Activated T-helper 1 cell treated with anti-CD3 and anti-CD28 coated beads, Interleukin-12 subunit alpha, Interleukin-12 subunit beta, Interleukin-2, Interleukin-4 antibody, amounts not matched to agents 30 ng/mL and 10 ng/mL and 1 ng/mL, durations not matched to agents 14 hours and 24 hours and 36 hours (primary cell): Measurements from ENCODE around the gene KDM1B. TPM values are rescaled to one million over a fixed set of nuclear protein-coding genes. Genes with fewer than 3 reads are reported as not detected.
"Not testable (repeated sequence)": the region's sequence is repeated elsewhere in the genome, so short reads cannot be mapped to it uniquely, and the experiment has no call there.

Experiments
- DNase-seq: peaks from one replicate; pipeline ENCODE4 v3.0.0; 2021; ENCODE audit warnings: low spot score
- H3K27ac Mint-ChIP-seq: one replicate; pipeline ENCODE4 v1.8.0; 2021; ENCODE audit warnings: mild to moderate bottlenecking, mixed read lengths
- H3K27me3 Mint-ChIP-seq: one replicate; pipeline ENCODE4 v1.8.0; 2022; ENCODE audit warnings: mild to moderate bottlenecking, moderate library complexity, mixed read lengths; ENCODE audit not compliant: insufficient read depth
- H3K36me3 Mint-ChIP-seq: one replicate; pipeline ENCODE4 v1.8.0; 2021; ENCODE audit warnings: low read depth, mixed read lengths
- H3K4me1 Mint-ChIP-seq: one replicate; pipeline ENCODE4 v1.8.0; 2021; ENCODE audit warnings: low read depth, mixed read lengths
- H3K4me3 Mint-ChIP-seq: one replicate; pipeline ENCODE4 v1.8.0; 2021; ENCODE audit warnings: mild to moderate bottlenecking, moderate library complexity, mixed read lengths
- H3K9me3 Mint-ChIP-seq: one replicate; pipeline ENCODE4 v1.8.0; 2021; ENCODE audit warnings: mixed read lengths
- intact Hi-C: fragments of 100-400 bp; cut with micrococcal nuclease; formaldehyde crosslinking; loops from one replicate; pipeline ENCODE4 v1.15.1; 2024
- total RNA-seq: library from RNA; stranded (reverse); gene quantifications from 2 replicates; pipeline ENCODE4 v1.2.3, GENCODE V29; 2022

The KDM1B gene
- total RNA-seq, 1 donor from 2014 or later = 7.1 TPM

DNA sequence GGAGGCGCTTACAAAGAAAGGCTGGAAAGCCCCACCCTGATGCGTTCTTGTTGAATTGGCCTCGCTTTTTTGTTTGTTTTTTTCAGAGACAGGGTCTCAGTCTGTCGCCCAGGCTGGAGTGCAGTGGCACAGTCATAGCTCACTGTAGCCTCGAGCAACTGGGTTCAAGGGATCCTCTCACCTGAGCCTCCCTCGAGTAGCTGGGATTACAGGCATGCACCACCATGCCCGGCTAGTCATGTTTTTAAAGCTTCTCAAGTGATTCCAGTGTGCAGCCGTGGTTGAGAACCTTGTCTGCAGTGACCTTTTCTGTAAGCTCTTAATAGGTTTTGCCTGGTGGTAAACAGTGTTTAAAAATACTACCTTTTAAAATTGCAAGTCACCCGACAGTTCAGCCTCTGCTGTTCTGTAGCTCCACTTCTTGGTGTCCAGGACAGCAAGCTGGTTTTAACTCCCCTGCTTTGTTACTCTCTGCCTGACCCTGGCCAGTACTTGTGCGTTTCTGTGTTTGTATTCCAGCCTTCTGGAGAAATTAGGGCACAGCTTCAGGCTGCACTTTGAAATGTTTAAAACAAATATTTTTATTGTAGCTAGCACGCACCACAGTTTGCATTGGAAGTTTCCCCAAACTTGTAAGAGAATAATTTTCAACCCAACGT is 54.4 kb downstream of the KDM1B start:
- H3K27ac Mint-ChIP-seq = no peak overlapping the region
- peaks cover 14% of the 10 kb centered on the region for H3K4me1 Mint-ChIP-seq
- no peaks in the 10 kb centered on the region for H3K9me3 Mint-ChIP-seq
- DNase-seq = no peak
- no peaks in the 10 kb centered on the region for H3K27me3 Mint-ChIP-seq
- H3K4me3 Mint-ChIP-seq = no peak overlapping the region
- H3K36me3 Mint-ChIP-seq = peaks cover 2% of the 10 kb centered on the region
- intact Hi-C loops = loop anchor here (5.0 kb wide), 1 partner anchor 53 kb away; the partner anchor contains the start of gene DEK

DNA sequence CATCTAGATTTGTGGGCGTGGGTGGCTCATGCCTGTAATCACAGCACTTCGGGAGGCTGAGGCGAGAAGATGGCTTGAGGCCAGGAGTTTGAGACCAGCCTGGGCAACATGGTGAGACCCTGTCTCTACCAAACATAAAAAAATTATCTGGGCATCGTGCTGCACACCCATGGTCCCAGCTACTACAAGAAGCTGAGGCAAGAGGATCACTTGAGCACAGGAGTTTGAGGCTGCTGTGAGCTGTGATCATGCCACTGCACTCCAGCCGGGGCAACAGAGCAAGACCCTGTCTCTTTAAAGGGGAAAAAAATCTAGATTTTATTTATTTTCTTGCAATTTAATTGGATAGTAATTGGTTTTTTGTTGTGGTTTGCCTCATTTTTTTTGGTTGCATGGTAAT is 55.5 kb downstream of the KDM1B start:
- Mint-ChIP-seq H3K4me3 (no peak overlapping the region), H3K27ac (no peak overlapping the region), H3K27me3 (no peaks in the 10 kb centered on the region), H3K9me3 (no peaks in the 10 kb centered on the region), H3K4me1 (peaks cover 14% of the 10 kb centered on the region), H3K36me3 (peaks cover 3% of the 10 kb centered on the region)
- no peak for DNase-seq
- intact Hi-C loops = loop anchor here (5.0 kb wide), 1 partner anchor 52 kb away; the partner anchor contains the start of gene DEK

DNA sequence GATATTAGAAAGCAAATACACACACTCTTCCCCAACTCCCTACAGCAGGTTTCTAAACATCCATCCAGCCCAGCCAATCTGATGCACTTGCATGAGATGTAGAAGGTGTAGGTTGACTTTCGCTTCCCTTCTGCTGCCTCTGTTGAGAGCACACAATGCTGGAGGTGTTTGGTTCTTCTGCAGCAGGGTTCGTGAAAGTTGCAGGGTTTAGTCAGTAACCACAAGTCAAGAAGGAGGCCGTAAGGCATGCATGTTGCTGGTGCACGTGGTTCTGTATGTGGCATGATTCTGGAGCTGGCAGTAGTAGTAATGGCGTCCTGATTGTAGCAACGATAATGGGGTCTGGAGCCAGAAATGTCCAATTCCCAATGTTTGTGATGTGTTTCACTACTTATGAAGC is 56.1 kb downstream of the KDM1B start:
- Mint-ChIP-seq H3K36me3 (peaks cover 3% of the 10 kb centered on the region), H3K4me3 (no peak overlapping the region), H3K27ac (no peak overlapping the region), H3K9me3 (no peaks in the 10 kb centered on the region), H3K4me1 (peaks cover 14% of the 10 kb centered on the region), H3K27me3 (no peaks in the 10 kb centered on the region)
- DNase-seq = peak; percentile 7
- intact Hi-C loops = loop anchor here (5.0 kb wide), 1 partner anchor 51 kb away; the partner anchor contains the start of gene DEK

DNA sequence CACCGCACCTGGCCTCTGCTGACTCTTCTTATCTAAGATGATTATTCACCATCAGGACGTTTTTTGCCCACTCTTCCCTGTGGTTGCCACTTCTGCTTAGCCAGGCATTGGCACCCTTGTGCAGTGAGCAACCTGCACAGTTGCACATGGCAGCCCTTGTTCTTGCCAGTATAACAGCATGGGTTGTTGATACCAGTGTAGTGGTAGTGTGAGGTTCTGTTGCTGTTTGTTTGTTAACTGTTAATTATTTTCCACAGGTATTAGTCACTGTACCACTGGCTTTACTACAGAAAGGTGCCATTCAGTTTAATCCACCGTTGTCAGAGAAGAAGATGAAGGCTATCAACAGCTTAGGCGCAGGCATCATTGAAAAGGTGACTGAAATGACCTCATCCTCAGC is 57.0 kb downstream of the KDM1B start:
- peaks cover 3% of the 10 kb centered on the region for H3K36me3 Mint-ChIP-seq
- intact Hi-C loops = loop anchor here (5.0 kb wide), 1 partner anchor 50 kb away; the partner anchor contains the start of gene DEK
- H3K4me1 Mint-ChIP-seq = peaks cover 14% of the 10 kb centered on the region
- DNase-seq = no peak
- no peaks in the 10 kb centered on the region for H3K9me3 Mint-ChIP-seq
- H3K4me3 Mint-ChIP-seq = no peak overlapping the region
- no peaks in the 10 kb centered on the region for H3K27me3 Mint-ChIP-seq
- H3K27ac Mint-ChIP-seq = no peak overlapping the region

DNA sequence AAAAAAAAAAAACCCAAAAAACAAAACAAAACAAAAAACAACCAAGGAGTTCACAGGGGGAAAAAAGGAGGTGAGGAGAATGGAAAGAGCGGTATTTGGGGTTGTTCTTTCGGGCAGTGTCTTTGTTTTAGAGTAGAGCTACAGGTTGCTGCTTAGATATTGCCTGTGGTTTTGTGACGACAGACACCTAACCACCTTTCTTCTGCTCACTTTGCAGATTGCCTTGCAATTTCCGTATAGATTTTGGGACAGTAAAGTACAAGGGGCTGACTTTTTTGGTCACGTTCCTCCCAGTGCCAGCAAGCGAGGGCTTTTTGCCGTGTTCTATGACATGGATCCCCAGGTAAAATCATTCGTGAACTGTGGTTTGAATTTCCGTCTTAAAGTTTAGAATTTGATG is 58.2 kb downstream of the KDM1B start:
- Mint-ChIP-seq H3K27ac (no peak overlapping the region), H3K9me3 (no peaks in the 10 kb centered on the region), H3K4me3 (no peak overlapping the region), H3K4me1 (peaks cover 14% of the 10 kb centered on the region), H3K27me3 (no peaks in the 10 kb centered on the region), H3K36me3 (peaks cover 3% of the 10 kb centered on the region)
- no peak for DNase-seq
- intact Hi-C loops = loop anchor here (5.0 kb wide), 1 partner anchor 49 kb away; the partner anchor contains the start of gene DEK

DNA sequence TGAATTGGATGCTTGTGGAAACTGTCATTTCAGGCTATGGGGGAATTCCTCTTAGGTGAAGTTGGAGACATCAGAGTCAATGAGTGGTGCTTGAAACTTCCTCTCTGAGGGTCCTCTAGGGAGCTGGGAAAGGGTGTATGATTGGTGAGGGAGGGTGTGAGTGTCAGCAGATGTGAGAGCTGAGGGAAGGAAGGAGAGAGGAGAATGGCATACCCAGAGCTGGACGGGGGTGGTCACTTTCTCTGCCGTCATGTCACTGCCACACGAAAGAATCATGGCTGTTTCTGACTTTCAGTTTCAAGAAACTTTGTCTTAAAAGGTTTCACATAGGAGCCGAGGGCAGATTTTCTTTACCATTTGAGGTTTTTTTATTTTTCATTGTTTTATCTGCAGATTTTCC is 58.8 kb downstream of the KDM1B start:
- DNase-seq = no peak
- no peak overlapping the region for H3K27ac Mint-ChIP-seq
- intact Hi-C loops = loop anchor here (5.0 kb wide), 1 partner anchor 48 kb away; the partner anchor contains the start of gene DEK
- H3K27me3 Mint-ChIP-seq = no peaks in the 10 kb centered on the region
- peak overlapping the region; percentile 32 for H3K4me3 Mint-ChIP-seq
- H3K9me3 Mint-ChIP-seq = no peaks in the 10 kb centered on the region
- peaks cover 3% of the 10 kb centered on the region for H3K36me3 Mint-ChIP-seq
- peaks cover 14% of the 10 kb centered on the region for H3K4me1 Mint-ChIP-seq

DNA sequence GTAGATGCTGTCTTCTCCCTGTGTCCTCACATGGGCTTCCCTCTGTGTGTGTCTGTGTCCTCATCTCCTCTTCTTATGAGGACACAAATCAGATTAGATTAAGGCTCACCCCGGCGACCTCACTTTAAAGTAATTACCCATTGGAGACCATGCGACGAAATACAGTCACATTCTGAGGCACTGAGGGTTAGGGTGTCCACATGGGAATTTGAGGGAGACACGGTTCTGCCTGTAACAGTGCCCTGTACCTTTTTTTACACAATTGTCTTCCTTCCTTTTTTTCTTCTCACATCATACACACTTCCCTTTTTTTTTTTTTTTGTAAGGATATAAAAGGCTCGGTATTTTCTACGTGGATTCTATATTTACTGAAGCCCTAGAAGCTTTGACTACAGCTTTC is 60.2 kb downstream of the KDM1B start:
- H3K9me3 Mint-ChIP-seq = no peaks in the 10 kb centered on the region
- no peak overlapping the region for H3K4me3 Mint-ChIP-seq
- no peak for DNase-seq
- H3K27ac Mint-ChIP-seq = no peak overlapping the region
- intact Hi-C loops = no loop called here
- peaks cover 6% of the 10 kb centered on the region for H3K36me3 Mint-ChIP-seq
- H3K4me1 Mint-ChIP-seq = peaks cover 14% of the 10 kb centered on the region
- no peaks in the 10 kb centered on the region for H3K27me3 Mint-ChIP-seq

DNA sequence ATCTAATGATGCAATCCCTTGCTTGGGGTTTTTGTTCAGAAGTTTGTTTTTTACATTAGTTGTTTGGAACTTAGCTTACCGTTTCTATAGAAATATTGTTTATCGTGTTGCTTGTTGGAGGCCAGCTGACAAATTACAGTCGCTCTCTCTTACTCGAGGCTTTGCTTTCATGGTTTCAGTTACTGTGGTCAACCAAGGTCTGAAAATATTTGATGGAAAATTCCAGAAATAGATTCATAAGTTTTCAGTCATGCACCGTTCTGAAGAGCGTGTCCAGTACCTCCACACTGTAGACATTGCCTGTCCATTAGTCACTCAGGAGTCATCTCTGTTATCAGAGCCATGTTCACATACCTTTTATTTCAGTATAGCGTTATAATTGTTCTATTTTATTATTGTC is 61.2 kb downstream of the KDM1B start:
- no peak overlapping the region for H3K4me3 Mint-ChIP-seq
- H3K4me1 Mint-ChIP-seq = peaks cover 9% of the 10 kb centered on the region
- intact Hi-C loops = no loop called here
- no peaks in the 10 kb centered on the region for H3K9me3 Mint-ChIP-seq
- no peak for DNase-seq
- H3K27ac Mint-ChIP-seq = no peak overlapping the region
- H3K27me3 Mint-ChIP-seq = no peaks in the 10 kb centered on the region
- peaks cover 11% of the 10 kb centered on the region for H3K36me3 Mint-ChIP-seq

DNA sequence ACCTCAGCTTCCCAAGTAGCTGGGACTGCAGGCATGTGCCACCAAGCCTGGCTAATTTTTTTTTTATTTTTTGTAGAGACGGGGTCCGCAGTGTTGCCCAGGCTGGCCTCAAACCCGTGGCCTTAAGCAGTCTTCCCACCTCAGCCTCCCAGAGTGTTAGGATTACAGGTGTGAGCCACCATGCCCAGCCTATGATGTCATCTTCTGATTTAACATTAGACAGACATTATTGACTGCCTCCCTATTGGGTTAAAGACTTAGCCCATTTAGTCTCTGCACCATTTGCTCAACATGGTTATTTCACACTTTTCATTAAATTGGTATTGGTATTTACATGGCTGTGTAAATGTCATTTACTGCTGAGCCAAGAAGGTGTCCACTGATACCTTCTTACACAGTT is 63.0 kb downstream of the KDM1B start:
- no peak overlapping the region for H3K4me3 Mint-ChIP-seq
- H3K36me3 Mint-ChIP-seq = peaks cover 17% of the 10 kb centered on the region

DNA sequence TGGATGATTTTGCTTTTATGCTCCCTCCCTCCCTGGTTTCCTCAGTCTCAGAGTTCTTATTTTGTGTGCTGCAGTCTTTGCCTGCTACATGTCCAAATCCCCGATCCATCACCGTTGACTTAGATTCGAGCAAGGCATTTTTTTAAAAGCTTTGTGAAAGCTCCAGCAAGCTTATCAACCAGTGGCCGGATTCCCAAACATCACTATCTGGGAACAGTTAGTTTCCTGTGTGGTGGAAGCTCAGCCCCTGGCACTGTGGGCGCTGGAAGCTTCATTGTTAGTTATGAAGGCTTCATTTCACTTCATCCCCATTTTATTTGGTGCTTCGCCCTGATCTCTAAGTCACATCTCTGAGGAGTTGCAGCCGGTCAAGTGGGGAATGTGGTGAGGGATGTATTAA is 64.4 kb downstream of the KDM1B start:
- Mint-ChIP-seq H3K36me3 (peaks cover 15% of the 10 kb centered on the region), H3K27ac (no peak overlapping the region), H3K4me3 (no peak overlapping the region), H3K27me3 (no peaks in the 10 kb centered on the region), H3K9me3 (no peaks in the 10 kb centered on the region), H3K4me1 (no peaks in the 10 kb centered on the region)
- intact Hi-C loops = no loop called here
- DNase-seq = no peak

More for the DNA sequence above, 63.0 kb downstream of the KDM1B start:
- intact Hi-C loops = no loop called here
- Mint-ChIP-seq H3K4me1 (peaks cover 6% of the 10 kb centered on the region), H3K27ac (no peak overlapping the region), H3K27me3 (no peaks in the 10 kb centered on the region), H3K9me3 (no peaks in the 10 kb centered on the region)
- no peak for DNase-seq

DNA sequence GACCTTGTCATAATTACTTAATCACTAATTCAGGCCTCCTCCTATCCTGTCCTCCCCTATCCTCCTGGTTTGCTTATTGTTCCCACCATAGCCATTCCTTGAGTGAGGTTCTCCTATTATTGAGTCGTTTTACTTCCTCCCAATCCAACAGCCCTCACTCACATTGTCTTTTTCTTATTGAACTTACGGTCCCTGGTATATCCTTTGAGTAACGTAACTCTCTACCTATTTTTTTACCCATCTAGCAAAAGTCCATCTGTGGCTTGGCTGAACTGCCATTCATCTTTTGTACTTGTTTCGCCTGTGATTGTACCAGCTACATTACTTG is 66.0 kb downstream of the KDM1B start:
- intact Hi-C loops = no loop called here
- H3K27me3 Mint-ChIP-seq = no peaks in the 10 kb centered on the region
- H3K4me1 Mint-ChIP-seq = peaks cover 7% of the 10 kb centered on the region
- no peak overlapping the region for H3K4me3 Mint-ChIP-seq
- DNase-seq = no peak
- H3K9me3 Mint-ChIP-seq = no peaks in the 10 kb centered on the region
- peaks cover 18% of the 10 kb centered on the region for H3K36me3 Mint-ChIP-seq
- no peak overlapping the region for H3K27ac Mint-ChIP-seq

DNA sequence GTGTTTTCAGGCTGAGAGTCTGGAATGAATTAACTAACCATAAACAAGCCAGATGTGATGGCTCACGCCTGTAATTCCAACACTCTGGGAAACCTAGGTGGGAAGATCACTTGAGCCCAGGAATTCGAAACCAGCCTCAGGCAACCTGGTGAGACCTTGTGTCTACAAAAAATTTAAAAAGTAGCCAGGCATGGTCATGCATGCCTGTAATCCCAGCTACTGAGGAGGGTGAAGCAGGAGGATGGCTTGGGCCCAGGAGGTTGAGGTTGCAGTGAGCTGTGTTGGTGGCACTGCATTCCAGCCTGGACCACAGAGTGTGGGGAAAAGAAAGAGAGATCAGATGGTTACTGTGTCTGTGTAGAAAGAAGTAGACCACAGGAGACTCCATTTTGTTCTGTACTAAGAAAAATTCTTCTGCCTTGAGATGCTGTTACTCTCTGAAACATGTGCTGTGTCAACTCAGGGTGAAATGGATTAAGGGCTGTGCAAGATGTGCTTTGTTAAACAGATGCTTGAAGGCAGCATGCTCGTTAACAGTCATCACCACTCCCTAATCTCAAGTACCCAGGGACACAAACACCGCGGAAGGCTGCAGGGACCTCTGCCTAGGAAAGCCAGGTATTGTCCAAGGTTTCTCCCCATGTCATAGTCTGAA is 71.4 kb downstream of the KDM1B start:
- Mint-ChIP-seq H3K4me1 (peaks cover 16% of the 10 kb centered on the region), H3K36me3 (peaks cover 48% of the 10 kb centered on the region)
- H3K27ac Mint-ChIP-seq, DNase-seq, H3K27me3 Mint-ChIP-seq, intact Hi-C loops, H3K9me3 Mint-ChIP-seq, H3K4me3 Mint-ChIP-seq: not testable (repeated sequence)

DNA sequence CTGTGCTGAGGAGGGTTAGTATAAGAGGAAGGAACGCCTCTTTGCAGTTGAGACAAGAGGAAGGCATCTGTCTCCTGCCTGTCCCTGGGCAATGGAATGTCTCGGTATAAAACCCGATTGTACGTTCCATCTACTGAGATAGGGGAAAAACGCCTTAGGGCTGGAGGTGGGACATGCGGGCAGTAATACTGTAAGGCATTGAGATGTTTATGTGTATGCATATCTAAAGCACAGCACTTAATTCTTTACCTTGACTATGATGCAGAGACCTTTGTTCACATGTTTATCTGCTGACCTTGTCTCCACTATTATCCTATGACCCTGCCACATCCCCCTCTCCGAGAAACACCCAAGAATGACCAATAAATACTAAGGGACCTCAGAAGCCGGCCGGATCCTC is 71.9 kb downstream of the KDM1B start:
- H3K4me3 Mint-ChIP-seq, intact Hi-C loops, DNase-seq, H3K27ac Mint-ChIP-seq, H3K27me3 Mint-ChIP-seq: not testable (repeated sequence)
- Mint-ChIP-seq H3K4me1 (peaks cover 22% of the 10 kb centered on the region), H3K36me3 (peaks cover 53% of the 10 kb centered on the region), H3K9me3 (peaks cover 11% of the 10 kb centered on the region)
